Natural killer cell (primary cell): ENCODE data around the gene CSNK1G3. TPM values are rescaled to one million over a fixed set of nuclear protein-coding genes. Genes with fewer than 3 reads are reported as not detected.

Source experiments
- ATAC-seq, 3 donors: fragments of 150-1000 bp in 2 of 3; fragments of 200-7000 bp in 1 of 3; cut with Tn5 transposase; 1 replicate in 1 of 3; 2 replicates in 2 of 3; pipeline ENCODE4 v1.10.0; 2021; ENCODE audit warnings: mild to moderate bottlenecking in 2 of 3, moderate library complexity in 2 of 3
- DNase-seq, 2 donors: peaks; one replicate each; pipeline versions ENCODE4 v3.0.0 to v3.0.0-alpha.2; 2013 to 2021; ENCODE audit warnings: mixed read lengths in 1 of 2
- H3K27ac ChIP-seq: one replicate; pipeline ENCODE4 v1.5.1; 2013; ENCODE audit warnings: mild to moderate bottlenecking, low read length
- H3K27me3 ChIP-seq: one replicate; pipeline ENCODE4 v1.6.1; 2013; ENCODE audit warnings: low read length; ENCODE audit not compliant: control insufficient read depth, insufficient read depth
- H3K36me3 ChIP-seq: one replicate; pipeline ENCODE4 v1.6.1; 2013; ENCODE audit warnings: low read length; ENCODE audit not compliant: control insufficient read depth, insufficient read depth
- H3K4me1 ChIP-seq: one replicate; pipeline ENCODE4 v1.6.1; 2013; ENCODE audit warnings: low read length; ENCODE audit not compliant: control insufficient read depth, insufficient read depth
- H3K4me3 ChIP-seq: one replicate; pipeline ENCODE4 v1.5.1; 2013; ENCODE audit warnings: low read length
- H3K9me3 ChIP-seq: one replicate; pipeline ENCODE4 v1.6.1; 2013; ENCODE audit warnings: low read length; ENCODE audit not compliant: control insufficient read depth, insufficient read depth
- H3K27ac Mint-ChIP-seq, 2 donors: one replicate each; pipeline ENCODE4 v1.8.0; 2022; ENCODE audit warnings: mild to moderate bottlenecking in 2 of 2, mixed read lengths in 2 of 2, moderate library complexity in 1 of 2
- H3K27me3 Mint-ChIP-seq, 2 donors: one replicate each; pipeline ENCODE4 v1.8.0; 2022; ENCODE audit warnings: low read depth in 2 of 2, mixed read lengths in 2 of 2
- H3K36me3 Mint-ChIP-seq: one replicate; pipeline ENCODE4 v1.8.0; 2022; ENCODE audit warnings: mixed read lengths
- H3K4me1 Mint-ChIP-seq, 2 donors: one replicate each; pipeline ENCODE4 v1.8.0; 2022; ENCODE audit warnings: mixed read lengths in 2 of 2
- H3K4me3 Mint-ChIP-seq: one replicate; pipeline ENCODE4 v1.8.0; 2022; ENCODE audit warnings: mild to moderate bottlenecking, moderate library complexity, mixed read lengths
- H3K9me3 Mint-ChIP-seq, 2 donors: one replicate each; pipeline ENCODE4 v1.8.0; 2022; ENCODE audit warnings: mixed read lengths in 2 of 2
- CTCF ChIP-seq: fragments of 200-600 bp; IDR thresholded peaks from one replicate; pipeline ENCODE4 v1.8.0; 2022; ENCODE audit warnings: antibody characterized with exemption
- WGBS: methylation state at CpG from one replicate; pipeline ENCODE4 v1.1.7; 2013; ENCODE audit warnings: missing lambda C conversion rate; ENCODE audit not compliant: insufficient coverage; 5-methylcytosine and 5-hydroxymethylcytosine counted together
- intact Hi-C: fragments of 100-400 bp; cut with micrococcal nuclease; formaldehyde crosslinking; loops from one replicate; pipeline ENCODE4 v1.14.2; 2022
- total RNA-seq, 4 donors: library from RNA; stranded (reverse); fragments of 120-200 nt in 1 of 4; gene quantifications; one replicate each; pipeline versions ENCODE4 v1.2.3 to v1.2.4, GENCODE V29; 2013 to 2022

CSNK1G3 gene
- total RNA-seq, 3 donors from 2014 or later (not counting 1 experiment from before 2014, with no cell fraction given), result 96.7 to 111 (median 101) TPM

- ATAC-seq (no peak), DNase-seq (no peak)
- TF ChIP-seq CTCF, result no peak
- peaks cover 2% of the 10 kb centered on the region for H3K36me3 ChIP-seq
- Mint-ChIP-seq H3K4me3 (no peak overlapping the region), H3K4me1 (peaks cover 22 to 27% of the 10 kb centered on the region in 2 donors), H3K9me3 (no peaks in the 10 kb centered on the region), H3K27me3 (no peaks in the 10 kb centered on the region), H3K27ac (peak overlapping the region; percentile 1 to 8), H3K36me3 (no peaks in the 10 kb centered on the region)
- intact Hi-C loops, result no loop called here
- no peak overlapping the region for H3K27ac ChIP-seq
- H3K4me3 ChIP-seq, result no peak overlapping the region
- no peaks in the 10 kb centered on the region for H3K9me3 ChIP-seq
- no peaks in the 10 kb centered on the region for H3K4me1 ChIP-seq
- WGBS, result no CpG with 5 or more reads among the region's 3 CpGs
- no peaks in the 10 kb centered on the region for H3K27me3 ChIP-seq
Measured at GRCh38 chr5:123557907-123558306, 45.9 kb downstream of the CSNK1G3 start.

- H3K9me3 ChIP-seq, result no peaks in the 10 kb centered on the region
- no peaks in the 10 kb centered on the region for H3K36me3 Mint-ChIP-seq
- ATAC-seq, result no peak
- H3K27ac Mint-ChIP-seq, result no peak overlapping the region
- WGBS, result 88% methylated on average over 3 of the region's 5 CpGs
- no peaks in the 10 kb centered on the region for H3K27me3 Mint-ChIP-seq
- DNase-seq, result no peak
- H3K36me3 ChIP-seq, result peaks cover 2% of the 10 kb centered on the region
- H3K4me3 Mint-ChIP-seq, result no peak overlapping the region
- TF ChIP-seq CTCF, result no peak
- no peak overlapping the region for H3K4me3 ChIP-seq
- H3K27me3 ChIP-seq, result no peaks in the 10 kb centered on the region
- H3K9me3 Mint-ChIP-seq, result no peaks in the 10 kb centered on the region
- H3K27ac ChIP-seq, result no peak overlapping the region
- intact Hi-C loops, result no loop called here
- H3K4me1 ChIP-seq, result no peaks in the 10 kb centered on the region
- H3K4me1 Mint-ChIP-seq, result peaks cover 25 to 33% of the 10 kb centered on the region in 2 donors
Measured at GRCh38 chr5:123558762-123559433, 46.9 kb downstream of the CSNK1G3 start.

- no peak for DNase-seq
- H3K9me3 Mint-ChIP-seq, result no peaks in the 10 kb centered on the region
- no peak for TF ChIP-seq CTCF
- no peak overlapping the region for H3K27ac ChIP-seq
- no peaks in the 10 kb centered on the region for H3K4me1 ChIP-seq
- H3K4me1 Mint-ChIP-seq, result peaks cover 24 to 37% of the 10 kb centered on the region in 2 donors
- intact Hi-C loops, result no loop called here
- ATAC-seq, result peak in 1 of 3 donors; percentile 40
- H3K36me3 ChIP-seq, result peaks cover 2% of the 10 kb centered on the region
- no peaks in the 10 kb centered on the region for H3K27me3 ChIP-seq
- no peak overlapping the region for H3K4me3 Mint-ChIP-seq
- H3K27ac Mint-ChIP-seq, result no peak overlapping the region
- no peak overlapping the region for H3K4me3 ChIP-seq
- 71% methylated on average over 1 of the region's 1 CpG for WGBS
- H3K36me3 Mint-ChIP-seq, result no peaks in the 10 kb centered on the region
- no peaks in the 10 kb centered on the region for H3K27me3 Mint-ChIP-seq
- no peaks in the 10 kb centered on the region for H3K9me3 ChIP-seq
Measured at GRCh38 chr5:123559434-123559775, 47.4 kb downstream of the CSNK1G3 start.

GRCh38 chr5:123561230-123561629 lies 49.3 kb downstream of the CSNK1G3 start:
- peaks cover 2% of the 10 kb centered on the region for H3K36me3 ChIP-seq
- Mint-ChIP-seq H3K36me3 (no peaks in the 10 kb centered on the region), H3K27ac (peak overlapping the region in 1 of 2 donors; percentile 10), H3K4me3 (no peak overlapping the region), H3K4me1 (peaks cover 35 to 47% of the 10 kb centered on the region in 2 donors), H3K27me3 (no peaks in the 10 kb centered on the region), H3K9me3 (peaks cover 0 to 2% of the 10 kb centered on the region in 2 donors)
- ATAC-seq, result no peak
- 100% methylated on average over 1 of the region's 1 CpG for WGBS
- no peak for DNase-seq
- H3K9me3 ChIP-seq, result no peaks in the 10 kb centered on the region
- no peak overlapping the region for H3K27ac ChIP-seq
- H3K4me1 ChIP-seq, result no peaks in the 10 kb centered on the region
- intact Hi-C loops, result no loop called here
- H3K27me3 ChIP-seq, result no peaks in the 10 kb centered on the region
- no peak overlapping the region for H3K4me3 ChIP-seq
- no peak for TF ChIP-seq CTCF
